Stimulated activated CD8-positive, alpha-beta memory T cell treated with anti-CD3 and anti-CD28 coated beads, Interleukin-2, amount 100 ng/mL, for 48 hours (primary cell): ENCODE data around the gene FOXO3.

Experiments
- DNase-seq, 2 donors: peaks; one replicate each; pipeline ENCODE4 v3.0.0-alpha.2; 2020; ENCODE audit warnings: low read depth in 2 of 2

The FOXO3 gene

GRCh38 chr6:108711071-108711470 lies 150.4 kb downstream of the FOXO3 start:
- no peak for DNase-seq

DNA sequence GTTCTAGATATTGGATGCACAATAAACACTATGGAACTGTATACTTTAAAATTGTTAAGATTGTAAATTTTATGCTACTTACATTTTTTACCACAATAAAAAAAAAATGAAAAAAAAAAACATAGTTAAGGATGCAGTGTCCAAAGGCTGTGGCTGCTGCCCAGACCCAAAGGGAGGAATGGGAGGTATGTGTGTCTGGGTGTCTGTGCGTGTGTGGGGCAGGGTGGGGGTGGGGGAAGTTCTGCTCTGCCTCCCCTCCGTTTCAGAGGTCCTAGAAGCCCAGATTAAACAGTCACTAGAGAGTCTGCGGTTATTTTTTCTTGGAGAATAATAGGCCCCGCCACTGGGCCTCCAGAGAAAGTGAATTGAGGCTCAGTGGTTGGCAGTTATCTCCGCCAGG lies 151.1 kb downstream of the FOXO3 start:
- no peak for DNase-seq

GRCh38 chr6:108712946-108713345 lies 152.2 kb downstream of the FOXO3 start:
- no peak for DNase-seq

- DNase-seq = no peak
Observed at GRCh38 chr6:108714101-108714765, 153.5 kb downstream of the FOXO3 start.

DNA sequence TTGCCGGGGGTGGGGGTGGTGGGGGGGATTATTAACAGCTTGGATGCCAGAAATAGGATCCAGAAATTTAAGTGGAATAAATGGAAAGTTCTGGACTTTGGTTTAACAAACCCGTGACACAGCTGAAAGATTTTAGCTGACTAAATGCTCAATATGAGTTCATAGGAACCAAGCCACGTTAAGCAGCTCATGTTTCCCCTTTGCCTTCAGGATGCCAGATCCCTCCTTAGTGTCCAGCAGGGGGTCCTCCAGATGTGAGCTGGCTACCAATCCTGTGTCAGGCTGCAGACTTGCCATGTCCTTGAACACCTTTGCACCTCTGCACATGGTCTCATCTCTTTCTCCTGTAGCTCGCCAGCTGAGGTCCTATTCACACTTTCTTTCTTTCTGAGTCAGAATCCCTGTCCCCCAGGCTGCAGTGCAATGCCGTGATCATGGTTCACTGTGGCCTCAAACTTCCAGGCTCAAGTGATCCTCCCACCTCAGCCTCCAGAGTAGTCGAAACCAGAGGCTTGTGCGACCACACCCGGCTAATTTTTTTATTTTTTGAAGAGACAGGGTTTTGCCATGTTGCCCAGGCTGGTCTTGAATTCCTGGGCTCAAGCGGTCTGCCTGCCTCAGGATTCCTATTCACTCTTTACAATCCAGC lies 154.2 kb downstream of the FOXO3 start:
- DNase-seq = no peak

DNA sequence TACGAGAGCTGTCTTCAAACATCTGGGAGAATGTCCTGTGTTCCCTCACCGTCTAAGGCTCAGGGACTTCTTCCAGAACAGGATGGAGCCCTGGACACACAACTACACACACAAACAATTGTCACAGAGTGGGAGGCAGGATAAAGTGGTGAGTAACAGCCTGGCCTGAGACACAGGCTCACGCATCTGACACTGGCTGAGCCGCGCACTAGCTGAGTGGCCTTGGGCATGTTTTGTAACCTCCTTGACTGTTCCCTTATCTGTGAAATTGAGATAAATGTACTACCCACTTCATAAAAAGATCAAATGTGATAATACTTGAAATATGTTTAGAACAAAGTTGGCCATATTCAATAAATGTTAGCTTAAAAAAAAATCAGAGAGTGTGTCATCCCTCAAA lies 155.1 kb downstream of the FOXO3 start:
- no peak for DNase-seq

DNA sequence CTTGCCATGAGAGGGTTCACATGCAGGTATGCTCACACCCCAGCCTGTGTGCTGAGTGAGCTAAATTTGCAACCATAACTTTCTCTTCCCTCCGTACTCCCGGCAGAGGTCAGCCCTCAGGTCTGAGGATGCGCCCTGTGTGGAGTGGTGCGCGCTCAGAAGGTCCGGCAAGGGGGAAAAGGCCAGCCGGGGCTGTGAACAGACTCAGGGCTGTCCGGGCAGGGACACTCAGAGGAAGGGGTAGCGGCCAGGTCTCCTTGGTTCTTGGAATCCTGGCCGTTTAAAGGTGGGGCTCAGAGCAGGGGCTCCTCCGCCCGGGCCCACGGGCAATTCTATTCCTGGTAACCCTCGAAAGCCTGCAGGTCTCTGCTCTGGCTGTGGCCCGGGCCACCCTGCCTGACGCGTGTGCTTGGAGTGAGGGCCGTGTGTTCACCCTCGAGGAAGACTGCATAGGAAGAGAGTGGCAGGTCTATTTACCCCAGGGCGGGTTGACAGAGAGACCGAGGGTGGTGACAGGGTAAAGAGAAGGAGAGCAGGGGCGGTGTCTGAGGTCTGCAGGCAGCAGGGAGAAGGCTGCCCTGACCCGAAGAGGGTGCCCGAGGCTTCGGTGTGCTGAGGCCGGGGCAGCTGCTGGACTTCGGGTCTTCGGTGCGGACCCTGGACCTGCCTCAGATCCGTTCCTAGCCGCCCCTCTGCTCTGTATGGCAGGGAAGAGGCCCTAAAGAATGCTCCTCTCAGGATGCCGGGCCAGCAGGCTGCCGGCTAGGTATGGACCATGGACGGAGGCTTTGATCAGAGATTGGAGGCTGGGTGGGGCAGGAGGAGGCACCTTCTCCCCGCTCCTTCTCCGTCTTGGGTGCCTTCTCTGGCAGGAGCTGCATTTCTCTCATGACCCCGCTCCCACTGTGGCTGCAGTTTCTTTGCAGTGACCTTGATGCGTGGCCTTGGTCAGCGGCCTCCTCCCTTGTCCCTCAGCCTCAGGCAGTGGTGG lies 156.4 kb downstream of the FOXO3 start:
- no peak for DNase-seq

DNA sequence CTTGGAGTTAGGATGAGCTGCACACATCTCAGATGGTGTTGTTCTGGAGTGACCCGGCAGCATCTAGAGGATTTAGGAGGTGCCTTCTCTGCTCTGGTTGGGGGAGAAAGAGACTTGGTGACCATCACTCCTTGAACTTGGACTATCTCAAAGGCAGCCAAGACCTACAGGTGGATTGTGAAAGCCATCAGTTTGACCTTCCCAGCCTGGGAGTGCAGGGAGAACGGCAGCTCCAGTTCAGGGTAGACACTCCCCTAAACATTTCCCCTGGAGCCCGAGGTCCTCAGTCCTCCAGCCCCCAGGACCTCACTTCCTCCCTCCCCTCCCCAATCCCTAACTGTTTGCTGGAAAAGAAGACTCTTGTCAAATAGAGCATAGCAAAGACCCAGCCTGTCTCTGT lies 158.8 kb downstream of the FOXO3 start:
- DNase-seq = no peak

DNA sequence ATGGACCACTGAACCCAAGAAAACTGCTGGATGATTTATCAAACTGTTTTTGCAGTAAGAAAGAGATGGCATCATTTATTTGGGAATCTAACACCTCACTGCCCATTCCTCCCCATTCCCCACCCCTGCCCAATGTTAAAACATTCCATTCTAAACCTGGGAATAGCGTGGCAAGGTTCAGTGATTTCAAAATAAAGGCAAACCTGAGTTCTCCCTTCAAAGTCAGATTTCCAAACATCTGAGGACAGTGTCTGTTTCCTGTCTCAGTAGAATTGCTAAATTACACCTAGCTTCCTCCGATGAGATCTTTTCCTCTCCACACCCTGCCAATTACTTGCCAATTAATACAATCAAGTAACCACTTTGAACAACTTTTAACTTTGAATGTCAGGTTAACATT lies 160.1 kb downstream of the FOXO3 start:
- DNase-seq = no peak

DNA sequence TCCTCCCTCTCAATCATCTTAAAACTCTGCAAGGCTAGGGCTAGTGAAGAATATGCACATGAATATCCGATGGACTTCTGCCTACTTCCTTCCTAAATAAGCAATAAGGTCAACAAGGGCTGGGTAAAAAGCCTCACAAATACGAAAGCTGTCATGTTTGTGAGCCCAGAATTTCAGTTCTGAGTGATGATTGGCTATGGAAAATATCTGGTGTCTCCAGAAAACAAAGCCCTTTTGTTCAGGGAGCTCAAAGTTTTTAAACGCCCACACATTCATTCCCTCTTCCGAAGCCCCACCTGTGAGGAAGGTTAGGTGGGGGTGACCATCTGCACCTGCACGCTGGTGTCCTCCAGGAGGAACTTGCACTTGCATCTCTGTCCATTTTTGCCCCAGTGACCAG lies 160.6 kb downstream of the FOXO3 start:
- no peak for DNase-seq

DNA sequence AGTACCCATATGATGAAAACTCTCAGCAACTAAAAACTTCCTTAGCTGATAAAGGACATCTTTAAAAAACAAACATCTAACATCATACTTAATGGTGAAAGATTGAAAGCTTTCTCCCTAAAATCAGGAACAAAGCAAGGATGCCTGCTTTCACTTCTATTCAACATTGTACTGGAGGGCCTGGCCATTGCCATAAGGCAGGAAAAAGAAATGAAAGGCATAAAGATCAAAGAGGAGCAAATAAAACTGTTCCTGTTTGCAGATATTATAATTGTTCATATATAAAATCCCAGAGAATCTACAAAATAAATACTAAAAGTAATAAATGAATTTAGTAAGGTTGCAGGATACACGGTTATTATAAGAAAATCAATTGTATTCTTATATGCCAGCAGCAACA lies 162.9 kb downstream of the FOXO3 start:
- no peak for DNase-seq

- DNase-seq = no peak
Observed at GRCh38 chr6:108726726-108727339, 166.1 kb downstream of the FOXO3 start.

DNA sequence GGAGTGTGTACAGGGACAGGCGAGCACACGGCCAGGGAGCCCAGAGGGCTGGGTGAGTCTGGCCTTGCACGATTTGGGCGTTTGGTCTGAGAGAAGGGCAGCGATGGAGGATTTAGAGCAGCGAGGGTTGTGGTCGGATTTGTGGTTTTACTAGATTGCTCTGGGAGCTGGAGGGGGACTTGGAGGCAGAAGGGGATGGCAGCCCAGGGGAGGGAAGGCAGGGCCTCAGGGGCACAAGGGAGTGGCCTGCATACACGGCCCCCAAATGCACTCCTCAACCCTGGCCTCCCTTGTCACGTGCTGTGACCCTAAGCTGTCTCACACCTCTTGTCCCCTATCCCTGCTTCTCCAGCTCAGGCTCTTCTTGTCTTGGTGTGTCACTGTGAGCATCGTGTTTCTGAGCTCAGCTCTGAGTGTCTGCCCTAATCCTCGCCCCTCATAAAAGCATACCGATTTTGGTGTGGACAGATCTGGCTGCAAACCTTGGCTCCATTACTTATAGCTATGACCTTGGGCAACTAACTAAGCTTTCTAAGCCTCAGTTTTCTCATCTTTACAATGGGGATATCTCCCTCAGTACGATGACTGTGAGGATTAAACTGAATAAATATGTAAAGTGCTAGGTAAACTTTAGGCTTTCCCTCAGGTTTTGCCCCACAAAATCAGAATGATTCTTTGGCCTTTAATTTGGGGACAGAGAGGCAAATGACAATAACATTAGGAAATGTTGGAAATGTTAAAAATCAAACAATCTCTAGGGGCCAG lies 167.4 kb downstream of the FOXO3 start:
- no peak for DNase-seq

GRCh38 chr6:108728826-108729225 lies 168.1 kb downstream of the FOXO3 start:
- no peak for DNase-seq

DNA sequence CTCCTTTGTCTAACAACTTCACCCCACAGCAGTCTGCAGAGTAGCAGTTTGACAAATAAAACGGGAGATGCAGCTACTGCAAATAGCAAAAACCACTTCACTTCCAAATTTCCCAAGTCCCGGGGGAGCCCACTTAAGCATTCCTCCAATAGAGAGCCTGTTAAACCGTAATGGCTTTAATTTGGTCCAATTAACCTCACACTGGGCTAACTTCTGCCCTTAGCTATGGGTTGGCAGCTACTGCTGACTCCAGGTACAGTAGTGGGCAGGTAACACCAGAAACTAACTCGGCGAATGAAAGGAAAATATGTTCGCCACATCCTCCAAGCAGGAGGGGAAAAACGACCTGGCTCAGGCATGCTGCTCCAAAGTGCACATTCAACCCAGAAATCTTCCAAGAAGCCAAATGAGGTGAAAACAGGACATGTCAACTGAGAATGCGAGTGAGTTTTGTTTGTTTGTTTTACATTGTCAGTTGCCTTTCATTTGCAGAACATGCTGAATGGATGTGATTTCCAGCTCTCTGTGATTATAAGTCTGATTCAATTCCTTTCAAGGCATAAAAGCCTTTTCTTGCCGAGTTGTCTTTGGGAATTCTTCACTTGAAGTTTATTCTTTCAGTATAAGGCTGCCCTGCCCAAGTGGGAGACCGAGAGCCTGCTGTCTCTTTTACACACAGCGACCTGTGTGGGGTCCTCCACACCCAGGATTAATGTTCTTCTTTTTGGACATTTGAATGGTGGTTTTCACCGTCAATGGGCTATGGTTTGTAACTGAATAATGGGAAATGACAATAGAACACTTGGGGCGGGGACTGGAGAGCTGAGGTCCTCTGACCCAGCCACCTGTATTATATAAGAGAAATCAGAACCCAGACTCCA lies 170.2 kb downstream of the FOXO3 start:
- no peak for DNase-seq

- DNase-seq = no peak
Observed at GRCh38 chr6:108732091-108732870, 171.6 kb downstream of the FOXO3 start.

DNA sequence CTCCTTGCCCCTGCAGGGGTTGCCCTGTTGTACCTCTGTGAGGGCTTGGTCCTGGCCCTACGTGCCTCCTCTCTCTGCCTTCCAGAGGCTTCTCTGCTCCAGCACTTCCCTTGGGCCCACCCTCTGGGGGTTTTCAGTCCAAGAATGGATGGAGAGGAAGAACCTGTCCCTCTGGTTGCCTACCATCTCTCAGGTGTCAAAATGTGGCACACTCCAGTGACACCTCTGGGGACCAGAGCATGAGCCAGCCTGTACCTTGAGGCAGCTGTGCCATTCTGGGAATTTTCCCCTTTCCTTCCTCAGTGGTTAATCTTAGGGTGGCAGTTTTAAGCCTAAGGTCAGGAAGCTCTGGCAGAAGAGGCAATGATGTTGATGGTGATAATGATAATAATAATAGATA lies 172.3 kb downstream of the FOXO3 start:
- no peak for DNase-seq

DNA sequence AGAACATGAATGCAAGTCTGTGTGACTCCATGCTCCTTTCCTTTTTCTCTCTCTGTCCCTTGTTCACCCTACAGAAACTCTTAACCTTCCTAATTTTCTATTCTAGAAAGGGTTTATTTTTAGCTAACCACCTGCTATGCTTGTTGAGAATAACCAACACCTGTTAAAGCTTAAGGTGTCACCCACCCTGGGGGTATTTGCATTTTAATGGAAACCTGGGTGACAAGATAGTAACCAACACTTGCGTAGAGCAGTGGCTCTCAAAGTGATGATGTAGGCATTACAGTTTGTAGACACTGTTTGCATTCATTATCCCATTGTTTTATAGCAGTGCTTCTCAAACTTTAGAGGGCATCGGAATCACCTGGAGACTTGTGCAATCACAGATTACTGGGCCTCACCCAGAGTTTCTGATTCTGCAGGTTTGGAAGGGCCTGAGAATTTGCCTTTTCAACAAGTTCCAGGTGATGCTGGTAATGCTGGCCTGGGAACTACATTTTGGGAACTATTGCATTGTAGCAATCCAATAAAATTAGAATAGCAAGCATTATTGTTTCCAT lies 173.1 kb downstream of the FOXO3 start:
- DNase-seq = no peak
